Nucleus accumbens (tissue), 56 donors: ENCODE measurements around the gene ENTR1.

Source experiments
- DNase-seq, 56 donors: peaks; one replicate each; lab custom pipeline; 2025; lab: John Stamatoyannopoulos, UW

Gene ENTR1

DNA sequence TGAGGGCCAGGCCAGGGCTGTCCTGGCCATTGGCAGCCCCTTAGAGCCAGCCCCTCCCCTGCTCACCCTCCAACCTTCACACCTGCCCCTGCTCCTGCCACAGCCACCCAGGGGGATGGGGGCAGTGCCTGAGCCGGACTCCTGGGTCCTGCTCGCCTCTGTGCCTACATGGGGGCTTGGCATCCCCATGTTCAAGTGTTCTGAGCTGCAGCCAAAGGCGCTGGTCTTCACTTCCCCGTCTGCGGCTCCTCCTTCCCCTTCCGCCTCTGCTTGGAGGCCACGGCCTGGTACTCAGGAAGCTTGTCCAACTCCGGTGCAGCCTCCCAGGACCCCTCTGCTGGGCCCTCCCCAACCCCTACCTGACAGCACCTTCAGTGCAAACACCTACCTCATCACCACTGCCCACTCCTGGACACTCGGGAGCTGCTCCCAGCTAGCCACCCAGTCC, 44.6 kb downstream of the ENTR1 start:
- DNase-seq, result peak in 1 of 56 donors; percentile 25

DNA sequence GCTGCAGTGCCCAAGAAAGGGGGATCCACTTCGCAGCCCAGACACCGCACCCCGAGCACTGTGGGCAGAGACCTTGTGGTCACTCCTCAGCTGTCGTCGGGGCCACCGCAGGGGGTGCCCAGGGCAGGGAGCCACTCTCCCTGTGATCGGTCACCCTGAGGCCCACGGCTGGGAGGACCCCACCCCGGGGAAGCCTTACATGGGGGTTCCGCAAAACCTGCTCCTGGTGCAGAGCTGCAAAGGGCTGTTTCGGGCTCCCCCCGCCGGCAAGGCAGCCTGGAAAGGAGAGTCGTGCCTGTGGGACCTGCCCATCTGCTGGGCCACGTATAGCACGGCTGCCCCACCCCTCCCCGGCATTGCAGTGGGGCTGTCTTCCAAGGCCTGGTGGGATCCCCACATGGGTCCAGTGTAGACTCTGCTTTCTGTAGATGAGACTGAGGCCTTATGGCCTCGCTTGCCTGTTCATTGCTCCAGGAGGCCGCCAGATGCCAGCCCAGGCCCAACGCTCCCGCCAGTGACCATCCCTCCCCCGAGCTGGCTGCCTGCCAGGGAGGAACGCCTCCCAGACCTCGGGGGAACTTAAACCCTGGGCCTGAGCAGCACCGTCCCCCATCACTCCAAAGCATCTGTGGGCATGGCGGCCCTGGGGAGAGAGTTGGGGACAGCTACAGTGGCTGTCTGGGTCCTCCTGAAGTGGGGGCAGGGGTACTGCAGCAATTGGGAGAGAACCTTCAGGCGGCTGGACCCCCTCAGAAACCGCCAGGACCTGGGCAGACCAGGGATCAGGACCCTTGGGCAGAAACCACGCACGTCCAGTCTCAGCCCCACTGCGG, 45.3 kb downstream of the ENTR1 start:
- no peak for DNase-seq

DNA sequence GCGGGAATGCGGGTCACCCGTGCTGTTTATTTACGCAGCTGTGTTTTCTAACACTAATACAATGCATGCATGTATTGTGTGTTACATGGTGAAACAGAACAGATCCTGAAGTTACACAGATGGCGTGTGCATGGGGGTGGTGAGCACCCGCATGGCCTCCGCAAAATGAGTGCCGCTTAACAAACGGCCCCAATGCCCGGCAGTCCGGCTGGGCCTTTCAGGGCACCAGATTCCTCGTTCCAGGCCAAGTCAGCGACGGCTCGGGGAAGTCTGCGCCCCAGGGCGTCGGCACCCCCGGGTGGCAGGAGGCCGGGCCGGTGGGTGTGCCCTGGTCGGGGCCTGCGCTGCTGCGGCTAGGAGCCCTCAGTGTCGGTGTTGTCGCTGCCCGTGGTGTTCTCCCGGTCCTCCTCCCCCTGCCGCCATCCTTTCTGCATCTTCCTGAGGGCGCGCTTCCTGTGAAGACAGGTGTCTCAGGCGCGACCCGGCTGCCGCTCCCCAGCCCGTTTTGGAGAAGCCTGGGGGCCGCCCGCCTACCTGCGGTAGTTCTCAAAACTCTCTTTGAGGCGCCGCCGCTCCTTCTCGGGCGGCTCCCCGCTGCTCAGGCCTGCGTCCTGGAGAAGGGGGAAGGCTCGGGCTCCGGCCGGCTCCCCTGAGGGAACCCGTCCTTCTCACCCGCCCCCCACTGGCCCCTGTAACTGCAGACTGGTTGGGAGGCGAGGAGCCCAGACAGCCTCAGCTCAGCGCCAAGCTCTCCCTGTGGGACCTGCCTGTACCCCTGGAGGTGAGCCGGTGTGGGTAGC, 46.3 kb downstream of the ENTR1 start:
- no peak for DNase-seq

DNA sequence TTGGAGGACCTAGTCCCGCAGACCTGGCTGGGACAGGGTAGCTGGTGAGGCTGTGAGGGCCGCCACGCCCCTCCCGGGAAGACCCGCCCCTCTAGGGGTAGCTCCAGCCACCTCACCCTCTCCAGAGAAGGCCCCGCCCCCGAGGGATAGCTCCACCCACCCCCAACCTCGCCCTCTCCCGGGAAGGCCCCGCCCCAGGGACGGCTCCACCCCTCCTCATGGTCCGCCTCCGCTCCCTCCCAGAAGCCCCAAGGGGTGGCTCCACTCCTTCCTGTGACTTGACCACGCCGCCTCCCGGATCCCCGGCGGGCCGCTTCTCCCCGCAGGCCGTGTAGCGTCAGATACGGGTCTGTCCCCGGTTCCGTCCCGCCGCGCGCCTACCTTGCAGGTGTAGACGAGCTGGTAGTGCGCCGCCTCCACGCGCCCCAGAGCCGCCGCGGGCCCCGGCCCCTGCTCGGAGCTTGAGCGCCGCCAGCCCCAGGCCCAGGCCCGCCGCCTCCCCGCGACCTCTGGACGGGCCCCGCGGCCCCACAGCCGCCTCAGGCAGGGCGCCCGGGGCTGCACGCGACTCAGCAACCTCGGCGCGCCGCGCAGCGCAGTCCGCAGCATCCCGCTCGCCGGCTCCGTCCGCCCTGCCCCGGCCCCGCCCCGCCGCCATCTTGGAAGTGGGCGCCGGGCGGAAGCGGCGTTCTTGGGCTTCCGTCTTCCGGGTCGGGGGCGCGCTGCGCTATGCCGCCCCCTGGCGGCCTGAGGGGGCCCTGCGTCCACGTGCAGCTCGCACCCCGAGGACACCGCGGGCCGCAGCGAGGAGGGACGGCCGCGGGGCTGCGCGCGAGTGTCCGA, 47.1 kb downstream of the ENTR1 start, which contains the start of gene DNLZ:
TSS of gene DNLZ (minus strand) at position 639 of the 843 bp plus-strand sequence. CDS start at position 609, 30 bp downstream.
- DNase-seq, result peak in 55 of 56 donors; percentile 59 to 98 (median 91)

DNA sequence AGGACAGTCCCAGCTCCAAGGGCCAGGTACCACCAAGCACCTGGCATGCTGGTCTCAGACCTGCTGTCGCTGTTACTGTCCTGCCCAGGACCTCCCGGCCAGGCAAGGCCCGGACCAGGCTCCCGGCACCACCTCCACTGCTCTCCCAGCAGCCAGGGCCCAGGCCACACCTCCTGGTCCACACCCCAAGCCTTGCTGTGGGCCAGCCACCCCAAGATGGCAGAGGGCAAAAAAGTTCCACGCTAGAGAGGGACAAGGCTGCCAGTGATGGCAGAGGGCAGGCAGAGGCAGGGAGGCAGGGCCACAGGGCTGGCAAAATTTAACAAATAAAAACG, 48.0 kb downstream of the ENTR1 start:
- DNase-seq, result no peak

GRCh38 chr9:136361754-136362449, 48.5 kb downstream of the ENTR1 start:
- no peak for DNase-seq

GRCh38 chr9:136361047-136361753, 49.2 kb downstream of the ENTR1 start:
- no peak for DNase-seq

GRCh38 chr9:136359774-136360718, 50.4 kb downstream of the ENTR1 start:
- no peak for DNase-seq

GRCh38 chr9:136358888-136359287, 51.5 kb downstream of the ENTR1 start:
- no peak for DNase-seq

- DNase-seq, result no peak
Observed at GRCh38 chr9:136358016-136358415, 52.4 kb downstream of the ENTR1 start.

- no peak for DNase-seq
Observed at GRCh38 chr9:136357202-136357725, 53.1 kb downstream of the ENTR1 start.

GRCh38 chr9:136355616-136356557, 54.5 kb downstream of the ENTR1 start:
- no peak for DNase-seq

DNA sequence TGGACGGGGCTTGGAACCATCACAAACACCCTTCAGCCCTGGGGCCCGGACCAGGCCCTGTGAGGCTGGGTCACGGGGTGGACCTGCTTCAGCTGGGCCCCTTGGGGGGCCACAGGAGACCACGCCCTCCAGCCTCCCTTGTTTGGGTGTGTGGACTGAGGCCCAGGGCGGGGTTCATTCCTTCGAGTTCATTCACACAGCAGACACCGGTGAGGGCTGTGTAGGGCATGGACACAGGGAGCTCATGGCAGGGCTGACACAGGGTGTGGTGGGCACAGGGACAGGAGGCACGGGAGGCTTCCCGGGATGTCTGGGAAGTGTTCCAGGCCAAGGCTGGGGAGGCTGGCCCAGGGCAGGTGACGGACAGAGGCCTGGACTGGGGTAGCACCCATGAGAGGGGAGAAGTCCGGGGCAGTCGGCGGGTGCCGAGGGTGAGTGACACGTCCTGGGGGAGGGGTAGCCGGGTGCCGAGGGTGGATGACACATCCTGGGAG, 55.8 kb downstream of the ENTR1 start:
- no peak for DNase-seq

DNA sequence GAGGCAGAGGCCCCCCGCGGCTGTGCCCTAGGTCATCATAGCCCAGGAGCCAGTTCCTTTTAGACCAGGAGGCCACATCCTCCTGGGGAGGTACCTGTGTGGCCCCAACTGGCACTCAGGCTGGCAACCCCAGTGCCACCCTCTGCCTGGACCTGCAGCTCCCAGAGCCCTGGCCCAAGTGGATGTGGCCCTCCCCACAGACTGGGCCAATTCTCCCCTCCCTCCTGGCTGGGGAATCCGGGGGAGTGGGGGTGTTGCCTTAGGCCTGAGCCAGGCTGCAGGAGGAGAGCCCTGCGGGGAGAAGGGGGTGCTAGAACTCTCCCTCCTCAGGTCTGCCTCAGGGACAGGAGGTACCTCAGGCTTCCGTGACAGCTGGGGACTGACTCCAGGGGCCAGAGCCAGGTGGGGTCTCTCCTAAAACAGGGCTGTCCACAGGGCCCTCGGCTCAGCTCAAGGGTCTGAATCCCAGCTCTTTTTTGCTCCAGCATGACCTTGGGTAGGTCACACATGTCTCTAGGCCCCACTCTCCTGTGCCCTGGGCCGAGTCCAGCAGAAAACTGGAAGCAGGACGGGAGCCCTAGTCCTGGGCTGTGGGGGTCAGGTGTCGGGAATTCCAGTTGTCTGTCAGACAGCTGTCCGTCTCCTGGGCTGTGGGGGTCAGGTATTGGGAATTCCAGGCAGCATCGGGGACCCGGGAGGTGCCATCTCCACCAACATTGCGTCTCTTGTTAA, 56.5 kb downstream of the ENTR1 start:
- no peak for DNase-seq

DNA sequence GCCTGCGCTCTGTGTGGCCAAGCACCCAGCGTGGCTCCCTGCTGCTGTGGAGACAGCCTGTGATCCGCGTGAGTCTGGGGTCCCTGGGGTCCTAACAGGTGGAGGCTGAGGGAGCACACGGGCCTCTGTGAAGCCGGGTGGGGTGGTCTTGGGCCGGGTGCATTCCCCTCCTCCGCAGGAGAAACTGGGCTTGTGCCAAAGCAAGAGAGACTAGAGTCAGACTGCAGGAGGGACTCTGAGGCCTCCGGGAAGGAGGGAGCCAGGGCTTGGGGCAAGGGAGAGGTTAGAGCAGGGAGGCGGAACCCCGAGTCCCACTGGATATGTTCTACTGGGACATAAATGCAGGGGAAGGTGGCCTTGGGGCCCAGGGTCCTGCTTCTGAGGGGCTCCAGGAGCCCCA, 57.3 kb downstream of the ENTR1 start:
- no peak for DNase-seq

DNA sequence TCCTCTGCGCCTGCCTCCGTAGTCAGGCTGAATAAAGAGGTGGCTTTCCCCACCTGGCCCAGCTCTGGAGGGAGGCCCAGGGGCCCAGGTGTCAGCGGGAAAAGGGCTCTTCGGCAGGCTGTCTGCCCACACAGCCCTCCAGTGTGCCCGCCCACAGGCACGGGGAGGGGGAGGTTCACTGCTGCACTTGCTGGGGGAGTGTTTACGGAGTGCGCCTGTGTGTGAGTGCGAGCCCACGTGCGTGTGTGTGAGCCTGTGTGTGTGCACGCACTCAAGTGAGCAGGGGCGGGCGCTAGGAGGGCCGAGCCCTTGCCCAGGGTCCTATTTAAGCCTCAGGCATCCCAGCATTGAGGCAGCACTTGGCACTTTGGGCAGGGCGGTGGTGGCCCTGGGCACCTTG, 57.7 kb downstream of the ENTR1 start:
- peak in 20 of 56 donors; percentile 4 to 77 (median 30) for DNase-seq
